HG02678 (cell line): ENCODE results near the gene CGREF1.
"Not testable (repeated sequence)": the region's sequence is repeated elsewhere in the genome, so short reads cannot be mapped to it uniquely, and the experiment has no call there.

Source experiments
- ATAC-seq: cut with Tn5 transposase; IDR thresholded peaks from one replicate; pipeline ENCODE4 v1.9.1; 2021; ENCODE audit warnings: mild to moderate bottlenecking, moderate library complexity; ENCODE audit not compliant: unreplicated experiment

The CGREF1 gene

DNA sequence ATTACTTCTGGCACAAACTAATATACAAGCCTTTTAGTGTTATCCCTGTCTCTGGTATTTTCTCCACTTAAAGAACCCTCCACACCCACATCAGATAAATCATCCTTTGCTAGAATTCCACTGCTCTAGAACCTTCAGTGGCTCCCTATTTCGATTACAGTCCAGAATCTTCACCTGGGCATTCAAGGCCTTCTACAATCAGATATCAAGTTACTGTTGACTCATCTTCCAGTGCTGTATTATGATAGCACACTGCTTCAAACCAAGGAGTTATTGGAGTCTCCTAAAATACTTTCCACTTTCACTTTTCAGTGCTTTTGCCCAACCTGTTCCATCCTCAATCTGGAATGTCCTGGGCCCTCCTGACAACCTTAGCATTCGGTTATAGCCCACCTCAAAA lies 3.4 kb downstream of the CGREF1 start:
- no peak for ATAC-seq

DNA sequence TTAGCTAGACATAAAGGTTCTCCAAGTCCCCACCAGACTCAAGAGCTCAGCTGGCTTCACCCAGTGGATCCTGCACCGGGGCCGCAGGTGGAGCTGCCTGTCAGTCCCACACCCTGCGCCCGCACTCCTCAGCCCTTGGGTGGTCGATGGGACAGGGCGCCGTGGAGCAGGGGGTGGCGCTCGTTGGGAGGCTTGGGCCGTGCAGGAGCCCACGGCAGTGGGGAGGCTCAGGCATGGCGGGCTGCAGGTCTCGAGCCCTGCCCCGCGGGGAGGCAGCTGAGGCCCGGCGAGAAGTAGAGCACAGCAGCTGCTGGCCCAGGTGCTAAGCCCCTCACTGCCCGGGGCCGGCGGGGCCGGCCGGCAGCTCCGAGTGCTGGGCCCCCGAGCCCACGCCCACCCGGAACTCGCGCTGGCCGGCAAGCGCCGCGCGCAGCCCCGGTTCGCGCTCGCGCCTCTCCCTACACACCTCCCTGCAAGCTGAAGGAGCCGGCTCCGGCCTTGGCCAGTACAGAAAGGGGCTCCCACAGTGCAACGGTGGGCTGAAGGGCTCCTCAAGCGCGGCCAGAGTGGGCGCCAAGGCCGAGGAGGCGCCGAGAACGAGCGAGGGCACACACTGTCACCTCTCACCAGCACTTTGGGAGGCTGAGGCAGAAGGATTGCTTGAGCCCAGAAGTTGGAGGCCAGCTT lies 7.4 kb downstream of the CGREF1 start:
- ATAC-seq, result not testable (repeated sequence)

DNA sequence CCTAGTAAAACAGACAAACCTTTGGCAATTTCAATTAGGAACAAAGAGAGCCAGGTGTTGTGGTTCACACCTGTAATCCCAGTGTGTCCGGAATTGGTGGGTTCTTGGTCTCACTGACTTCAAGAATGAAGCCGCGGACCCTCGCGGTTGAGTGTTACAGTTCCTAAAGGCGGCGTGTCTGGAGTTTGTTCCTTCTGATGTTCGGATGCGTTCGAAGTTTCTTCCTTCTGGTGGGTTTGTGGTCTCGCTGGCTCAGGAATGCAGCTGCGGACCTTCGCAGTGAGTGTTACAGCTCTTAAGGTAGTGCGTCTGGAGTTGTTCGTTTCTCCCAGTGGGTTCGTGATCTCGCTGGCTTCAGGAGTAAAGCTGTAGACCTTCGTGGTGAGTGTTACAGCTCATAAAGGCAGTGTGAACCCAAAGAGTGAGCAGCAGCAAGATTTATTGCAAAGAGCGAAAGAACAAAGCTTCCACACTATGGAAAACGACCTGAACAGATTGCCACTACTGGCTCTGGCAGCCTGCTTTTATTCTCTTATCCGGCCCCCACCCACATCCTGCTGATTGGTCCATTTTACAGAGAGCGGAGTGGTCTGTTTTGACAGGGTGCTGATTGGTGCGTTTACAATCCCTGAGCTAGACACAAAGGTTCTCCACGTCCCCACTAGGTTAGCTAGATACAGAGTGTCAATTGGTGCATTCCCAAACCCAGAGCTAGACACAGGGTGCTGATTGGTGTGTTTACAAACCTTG lies 8.2 kb downstream of the CGREF1 start:
- ATAC-seq, result not testable (repeated sequence)

DNA sequence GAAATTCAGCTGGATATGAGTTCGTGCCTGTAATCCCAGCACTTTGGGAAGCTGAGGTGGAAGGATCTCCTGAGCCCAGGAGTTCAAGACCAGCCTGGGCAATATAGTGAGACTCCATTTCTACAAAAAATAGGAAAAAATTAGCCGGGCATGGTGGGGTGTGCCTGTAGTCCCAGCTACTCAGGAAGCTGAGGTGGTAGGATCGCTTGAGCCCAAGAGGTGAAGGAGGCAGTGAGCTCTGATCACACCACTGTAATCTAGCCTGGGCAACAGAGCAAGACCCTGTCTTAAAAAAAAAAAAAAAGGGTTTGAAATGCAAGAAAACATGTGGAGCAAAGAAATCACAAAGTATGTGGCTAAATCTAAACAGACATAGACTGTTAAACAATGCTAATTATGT lies 9.8 kb downstream of the CGREF1 start:
- no peak for ATAC-seq

DNA sequence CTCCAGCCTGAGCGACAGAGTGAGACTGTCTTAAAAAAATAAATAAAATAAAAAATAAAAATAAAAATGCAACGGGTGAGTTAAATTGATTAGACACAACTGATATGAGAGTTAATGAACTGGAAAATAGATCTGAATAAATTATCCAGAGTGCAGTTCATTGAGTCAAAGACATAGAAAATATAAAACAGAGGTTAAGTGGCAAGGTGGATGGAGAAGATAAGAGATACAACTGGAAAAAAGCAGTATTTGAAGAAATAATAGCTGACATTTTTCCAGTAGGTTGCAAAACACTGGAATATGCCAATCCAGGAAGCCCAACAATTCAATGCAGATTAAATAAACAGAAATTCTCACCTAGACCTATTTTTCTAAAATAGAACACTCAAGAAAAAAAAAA lies 10.7 kb downstream of the CGREF1 start:
- ATAC-seq, result no peak

DNA sequence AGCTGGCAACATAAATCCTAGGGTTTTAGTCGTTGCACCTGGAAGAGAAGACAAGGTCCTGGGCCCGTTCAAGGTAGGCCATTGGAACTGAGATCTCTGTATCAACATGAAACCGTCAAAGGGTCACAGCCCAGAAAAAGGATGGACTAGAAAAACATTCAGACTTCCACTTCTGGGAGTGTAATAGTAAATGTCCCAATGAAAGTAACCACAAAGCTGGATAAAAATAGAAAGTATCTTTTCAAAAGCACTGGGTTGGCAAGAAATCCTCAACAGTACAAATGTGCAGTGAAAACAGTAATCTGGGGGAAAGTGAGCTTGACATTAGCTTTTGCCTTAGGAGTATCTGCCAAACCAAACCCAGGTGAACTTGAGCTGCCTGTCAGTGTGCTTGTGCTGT lies 12.9 kb downstream of the CGREF1 start:
- ATAC-seq, result no peak

DNA sequence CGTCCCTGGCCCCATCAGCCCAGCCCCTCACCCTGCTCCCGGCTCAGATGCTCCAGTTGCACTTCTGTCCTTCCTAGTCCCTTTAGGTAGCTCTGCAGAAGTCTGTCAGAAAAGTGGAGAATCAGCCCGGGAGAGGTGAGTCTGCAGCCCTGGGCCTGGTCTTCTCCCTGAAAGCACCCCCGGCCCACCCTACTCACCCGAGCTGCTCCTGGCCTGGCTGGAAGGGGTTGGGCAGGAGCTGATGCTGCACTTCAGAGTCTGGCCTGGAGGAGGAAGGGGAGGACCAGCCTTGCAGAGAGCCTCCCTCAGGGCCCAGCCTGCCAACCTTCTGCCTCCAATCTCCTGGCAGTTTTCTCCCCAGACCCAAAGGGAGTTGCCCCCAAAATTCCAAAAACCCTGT lies 16.6 kb downstream of the CGREF1 start:
- no peak for ATAC-seq

DNA sequence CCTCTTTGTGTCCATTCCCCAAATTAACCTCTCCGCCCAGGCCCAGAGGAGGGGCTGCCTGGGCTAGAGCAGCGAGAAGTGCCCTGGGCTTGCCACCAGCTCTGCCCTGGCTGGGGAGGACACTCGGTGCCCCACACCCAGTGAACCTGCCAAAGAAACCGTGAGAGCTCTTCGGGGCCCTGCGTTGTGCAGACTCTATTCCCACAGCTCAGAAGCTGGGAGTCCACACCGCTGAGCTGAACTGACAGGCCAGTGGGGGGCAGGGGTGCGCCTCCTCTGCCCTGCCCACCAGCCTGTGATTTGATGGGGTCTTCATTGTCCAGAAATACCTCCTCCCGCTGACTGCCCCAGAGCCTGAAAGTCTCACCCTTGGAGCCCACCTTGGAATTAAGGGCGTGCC lies 18.9 kb downstream of the CGREF1 start:
- ATAC-seq, result no peak

DNA sequence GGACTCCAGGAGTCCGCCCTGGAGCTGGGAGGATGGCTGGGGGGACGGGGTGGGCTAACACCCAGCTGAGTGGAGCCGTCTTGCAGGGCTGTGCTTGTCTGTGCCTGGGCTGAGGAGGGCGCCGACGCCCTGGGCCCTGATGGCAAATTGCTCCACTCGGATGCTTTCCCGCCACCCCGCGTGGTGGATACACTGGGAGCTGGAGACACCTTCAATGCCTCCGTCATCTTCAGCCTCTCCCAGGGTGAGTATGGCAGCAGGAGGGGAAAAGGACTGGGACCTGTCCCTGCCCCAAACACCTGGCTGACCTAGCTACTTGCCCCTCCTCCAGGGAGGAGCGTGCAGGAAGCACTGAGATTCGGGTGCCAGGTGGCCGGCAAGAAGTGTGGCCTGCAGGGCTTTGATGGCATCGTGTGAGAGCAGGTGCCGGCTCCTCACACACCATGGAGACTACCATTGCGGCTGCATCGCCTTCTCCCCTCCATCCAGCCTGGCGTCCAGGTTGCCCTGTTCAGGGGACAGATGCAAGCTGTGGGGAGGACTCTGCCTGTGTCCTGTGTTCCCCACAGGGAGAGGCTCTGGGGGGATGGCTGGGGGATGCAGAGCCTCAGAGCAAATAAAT lies 19.5 kb downstream of the CGREF1 start:
- no peak for ATAC-seq

DNA sequence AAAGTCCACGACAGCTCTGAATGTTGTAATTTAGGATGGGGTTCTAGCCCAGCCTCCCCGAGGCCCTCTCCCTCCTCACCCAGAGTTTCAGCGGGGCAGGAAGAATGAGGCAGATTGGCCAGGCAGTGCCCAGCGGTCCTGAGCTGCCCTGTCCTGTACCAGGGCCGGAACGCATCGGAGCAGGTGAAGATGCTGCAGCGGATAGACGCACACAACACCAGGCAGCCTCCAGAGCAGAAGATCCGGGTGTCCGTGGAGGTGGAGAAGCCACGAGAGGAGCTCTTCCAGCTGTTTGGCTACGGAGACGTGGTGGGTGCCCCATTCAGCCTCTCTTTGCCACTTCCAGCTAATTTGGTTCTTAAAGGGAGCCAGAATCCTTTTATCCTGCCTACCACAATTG lies 21.6 kb downstream of the CGREF1 start:
- ATAC-seq, result no peak

DNA sequence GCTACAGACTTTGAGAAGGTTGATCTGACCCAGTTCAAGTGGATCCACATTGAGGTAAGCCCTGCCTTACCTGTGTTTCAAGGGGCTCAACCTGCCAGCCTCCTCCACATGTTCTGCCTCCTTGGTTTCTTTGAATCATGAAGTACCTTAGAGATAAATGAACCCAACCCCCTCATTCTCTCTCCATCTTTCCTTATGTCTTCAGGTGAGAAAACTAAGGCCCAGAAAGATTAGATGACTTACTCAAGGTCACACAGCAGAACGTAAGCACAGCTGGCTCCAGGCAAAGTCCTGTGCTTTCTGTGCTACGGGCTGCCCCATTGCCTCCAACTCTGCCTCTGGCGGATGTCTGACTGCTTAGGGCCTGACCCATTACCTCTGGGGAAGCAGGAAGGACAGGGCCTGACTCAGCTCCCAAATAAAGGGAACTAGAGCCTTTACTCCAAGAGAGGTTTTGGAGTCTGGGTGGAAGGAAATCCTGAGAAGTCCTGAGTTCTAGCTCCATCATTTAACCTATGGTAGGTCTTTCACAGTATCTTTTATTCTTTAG lies 22.1 kb downstream of the CGREF1 start:
- ATAC-seq, result no peak

DNA sequence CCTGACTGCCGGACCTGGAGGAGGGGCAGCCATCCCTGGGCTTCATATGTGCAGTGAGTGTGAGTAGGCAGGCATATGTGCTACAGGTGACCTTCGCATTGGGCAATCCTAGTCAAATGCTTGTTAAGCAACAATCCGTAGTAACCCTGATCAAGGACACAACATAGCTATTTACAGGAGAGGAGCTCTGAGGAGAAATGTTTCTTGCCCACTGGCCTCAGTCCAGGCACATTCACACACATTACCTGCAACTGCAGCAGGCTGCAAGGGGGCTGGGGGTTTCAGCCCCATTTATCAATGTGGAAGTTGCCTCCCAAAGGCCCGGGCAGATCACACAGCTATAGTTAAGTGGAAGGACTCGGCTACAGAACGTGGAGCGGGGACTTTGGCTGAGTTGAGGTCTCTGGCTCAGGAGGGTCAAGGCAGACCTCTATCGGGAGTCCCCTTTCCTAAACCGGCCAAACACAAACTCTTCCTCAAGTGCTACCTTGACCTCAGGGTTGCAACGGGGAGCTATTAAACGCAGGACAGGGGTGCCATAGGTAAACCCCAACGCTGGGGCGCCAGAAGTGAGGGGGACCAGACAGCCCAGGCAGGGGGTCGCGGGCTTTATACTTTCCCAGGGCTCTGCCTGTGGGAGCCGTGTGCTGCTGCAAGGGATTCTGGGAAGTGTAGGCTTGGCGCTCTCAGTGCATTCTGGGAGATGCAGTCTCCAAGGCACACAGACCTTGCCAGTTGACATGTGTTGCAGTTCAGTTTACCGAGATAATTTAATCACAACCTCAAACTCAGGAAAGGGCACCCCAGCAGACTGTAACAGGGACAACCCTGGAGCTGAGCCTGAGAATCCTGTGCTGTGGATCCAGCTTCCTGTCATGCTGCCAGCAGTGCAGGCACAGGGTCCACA lies 22.9 kb downstream of the CGREF1 start:
- ATAC-seq, result peak; percentile 48

DNA sequence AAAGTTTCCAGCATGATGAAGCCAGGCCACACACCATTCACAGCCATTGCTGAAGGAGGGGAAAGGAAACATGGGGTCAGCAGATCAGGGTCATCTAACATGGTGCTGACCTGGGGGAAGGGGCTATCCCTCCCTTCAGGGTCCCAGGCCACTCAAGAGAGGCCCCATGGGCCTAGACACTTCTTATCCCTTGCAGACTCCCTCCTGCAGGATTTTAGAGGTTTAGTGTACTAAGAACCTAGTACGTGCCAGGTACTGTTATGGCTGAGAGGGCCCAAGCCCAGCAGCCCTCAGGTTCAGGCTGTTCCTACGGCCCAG lies 23.5 kb downstream of the CGREF1 start:
- no peak for ATAC-seq

DNA sequence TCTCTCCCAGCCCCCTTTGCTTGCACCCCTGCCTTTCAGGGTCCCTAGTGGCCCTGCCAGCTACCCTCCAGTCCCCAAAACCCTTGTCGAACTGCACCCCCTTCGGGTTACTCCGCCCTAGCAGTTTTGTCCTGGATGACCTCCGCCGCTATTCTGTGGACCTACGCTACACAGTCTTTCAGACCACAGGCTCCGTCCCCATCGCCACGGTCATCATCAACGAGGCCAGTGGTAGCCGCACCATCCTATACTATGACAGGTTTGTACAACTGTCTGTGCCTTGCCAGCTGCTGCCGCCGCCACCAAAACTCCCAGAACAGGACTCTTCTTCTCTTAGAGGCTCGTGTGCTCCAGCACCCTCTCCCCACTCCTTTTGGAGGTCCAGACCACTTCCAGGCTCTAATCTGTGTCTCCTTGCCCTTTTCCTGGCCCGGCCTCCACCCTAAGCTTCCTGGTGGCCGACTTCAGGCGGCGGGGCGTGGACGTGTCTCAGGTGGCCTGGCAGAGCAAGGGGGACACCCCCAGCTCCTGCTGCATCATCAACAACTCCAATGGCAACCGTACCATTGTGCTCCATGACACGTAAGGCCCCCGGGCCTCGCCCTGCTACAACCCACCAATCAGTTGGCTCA lies 24.5 kb downstream of the CGREF1 start:
- no peak for ATAC-seq

DNA sequence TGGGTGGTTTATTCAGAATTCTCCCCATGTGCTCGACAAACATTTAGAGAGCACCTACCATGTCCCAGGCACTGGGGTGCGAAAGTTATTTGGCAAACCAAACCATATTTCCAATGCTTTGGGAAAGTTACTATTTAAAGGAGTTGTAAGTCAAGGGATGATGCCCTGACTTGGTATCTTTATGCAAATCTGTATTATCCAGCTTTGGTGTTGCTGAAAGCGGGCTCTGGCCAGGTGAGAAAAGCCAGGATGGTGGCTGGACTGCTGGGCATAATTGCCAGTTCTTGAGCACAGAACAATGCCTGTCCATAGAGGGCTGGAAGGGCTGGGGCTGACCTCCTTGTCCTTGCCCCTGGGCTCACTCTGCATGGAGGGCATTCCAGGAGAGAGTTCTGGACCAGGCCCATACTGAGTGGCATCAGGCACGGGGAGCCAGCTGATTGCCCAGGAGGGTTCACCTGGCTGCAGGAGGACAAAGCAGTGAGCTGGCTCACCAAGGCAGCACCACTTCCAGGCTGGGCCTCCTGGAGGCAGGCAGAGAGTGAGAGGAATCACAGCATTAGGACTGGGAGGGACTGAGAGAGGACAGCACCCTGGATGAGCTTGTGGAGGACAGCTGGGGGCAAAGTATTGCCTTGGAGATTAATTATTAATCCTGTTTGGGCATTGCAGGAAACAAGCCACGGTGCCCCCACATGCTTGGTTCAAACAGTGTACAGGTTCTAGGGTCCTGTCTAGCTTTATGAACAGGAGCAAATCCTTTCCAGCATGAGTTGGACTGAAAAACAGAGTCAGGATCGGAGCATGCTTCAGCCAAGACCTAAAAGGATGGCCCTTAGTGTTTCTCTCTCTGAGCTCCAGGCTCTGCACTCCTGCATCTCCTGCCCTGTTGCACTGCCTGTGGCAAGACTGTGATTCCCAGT lies 25.2 kb downstream of the CGREF1 start:
- no peak for ATAC-seq

DNA sequence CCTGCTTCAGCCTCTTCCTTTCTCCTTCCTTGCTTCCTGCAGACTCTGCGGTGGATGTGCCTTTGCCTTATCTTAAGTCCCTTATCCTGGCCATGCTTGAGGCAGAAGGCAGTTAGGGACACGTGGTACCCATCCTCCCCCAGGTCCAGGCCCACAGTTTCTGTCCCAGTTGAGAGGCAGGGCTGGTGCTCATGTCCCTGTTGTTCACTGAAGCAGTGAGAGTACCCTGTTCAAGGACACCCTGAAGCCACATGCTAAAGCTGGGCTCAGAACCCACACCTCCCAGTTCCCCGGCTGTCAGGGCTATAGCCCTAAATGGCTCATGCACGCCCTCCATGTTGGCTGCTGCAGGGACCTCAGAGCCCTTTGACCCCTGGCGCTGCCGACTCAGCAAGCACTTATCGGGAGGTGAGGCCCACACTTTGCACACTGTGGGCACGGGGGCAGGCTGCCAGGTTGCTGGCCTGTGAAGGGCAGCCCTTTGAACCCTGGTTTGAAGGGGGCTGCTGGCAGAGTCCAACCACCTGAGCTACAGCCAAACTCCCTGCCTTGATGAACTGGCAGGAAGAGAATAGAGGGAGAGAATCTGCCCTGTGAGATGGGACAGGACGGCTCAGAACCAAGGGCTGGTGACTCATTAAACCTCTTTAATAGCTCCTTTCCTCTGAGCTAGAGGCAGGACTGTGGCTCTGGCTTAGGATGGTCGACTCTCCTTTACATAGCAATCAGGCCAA lies 26.1 kb downstream of the CGREF1 start:
- ATAC-seq, result no peak

DNA sequence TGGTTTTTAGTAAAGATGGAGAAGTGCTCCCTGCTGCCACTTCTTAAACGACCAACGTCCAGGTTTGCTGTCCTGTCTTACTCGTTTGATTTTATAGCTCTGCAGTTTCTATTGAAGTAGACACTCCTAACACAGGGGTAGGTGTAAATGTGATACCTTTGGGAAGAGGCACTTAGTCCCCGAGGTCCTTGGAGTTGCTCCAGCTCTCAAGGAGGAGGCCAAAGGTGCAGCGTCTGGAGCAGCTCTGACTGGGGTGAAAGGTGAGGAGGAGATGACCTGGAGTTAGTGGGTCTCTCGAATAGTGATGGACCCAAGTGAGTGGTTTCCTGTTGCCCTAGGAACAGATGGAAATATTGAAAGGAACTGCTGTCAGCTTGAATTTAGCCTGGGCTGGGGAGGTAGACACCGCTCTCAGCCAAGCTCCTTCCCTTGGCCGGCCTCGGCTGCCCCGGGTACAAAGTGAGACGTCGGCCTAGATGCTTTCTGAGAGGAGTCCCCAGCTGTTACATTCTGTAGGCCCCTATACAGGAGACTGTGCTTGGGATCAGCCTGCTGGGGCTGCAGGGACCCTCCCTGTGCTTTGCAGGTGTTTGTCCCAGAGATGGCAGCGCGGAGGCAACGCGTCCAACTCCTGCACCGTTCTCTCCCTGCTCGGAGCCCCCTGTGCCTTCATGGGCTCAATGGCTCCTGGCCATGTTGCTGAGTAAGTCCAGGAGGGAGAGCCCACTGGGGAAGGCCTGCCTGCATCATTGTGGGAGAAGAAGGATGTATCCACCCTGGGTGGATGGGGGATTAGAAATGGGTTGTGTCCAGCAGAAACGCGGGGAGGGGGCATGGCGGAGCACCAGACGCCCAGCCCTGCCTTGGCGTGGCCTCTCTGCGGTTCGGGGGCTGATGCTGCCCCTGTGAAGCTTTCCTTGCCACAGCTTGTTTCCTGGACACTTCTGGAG lies 26.9 kb downstream of the CGREF1 start:
- ATAC-seq, result no peak
